ENCODE measurements around the gene TMPRSS6. TPM values are rescaled to one million over a fixed set of nuclear protein-coding genes. Genes with fewer than 3 reads are reported as not detected.

TMPRSS6 gene
- total and polyA plus RNA-seq, 2 of the 13 experiments (the other 11 are each of a cell fraction or from before 2014, with no cell fraction given): 4.2 to 4.8 TPM

- TF ChIP-seq MBD4 (IDR thresholded peaks at IDR 0.05; ENCODE audit: borderline replicate concordance, low read length) (no peak), CSRNP2 (CRISPR knock-in tag; conservative IDR thresholded peaks at IDR 0.05; ENCODE audit: low read depth) (no peak), ZNF124 (CRISPR knock-in tag; IDR thresholded peaks at IDR 0.05) (no peak), HNRNPLL (IDR thresholded peaks at IDR 0.05; ENCODE audit: low read depth, low read length, poor library complexity, severe bottlenecking) (no peak), MBNL3 (CRISPR knock-in tag; conservative IDR thresholded peaks at IDR 0.05) (no peak), SRSF4 (IDR thresholded peaks at IDR 0.05; ENCODE audit: low read depth, low read length, poor library complexity, severe bottlenecking) (no peak), ZBTB8A (CRISPR knock-in tag; IDR thresholded peaks at IDR 0.05; ENCODE audit: borderline replicate concordance, low read depth) (no peak), ZNF598 (CRISPR knock-in tag; IDR thresholded peaks at IDR 0.05; ENCODE audit: borderline replicate concordance) (no peak), ZBTB34 (CRISPR knock-in tag; IDR thresholded peaks at IDR 0.05) (0 out of 2 replicates have a peak, but pooled peaks have one; percentile 24), ZNF672 (CRISPR knock-in tag; IDR thresholded peaks at IDR 0.05) (no peak), NFKB2 (CRISPR knock-in tag; IDR thresholded peaks at IDR 0.05; ENCODE audit: borderline replicate concordance) (no peak), ZSCAN29 (CRISPR knock-in tag; conservative IDR thresholded peaks at IDR 0.05) (0 out of 2 replicates have a peak, but pooled peaks have one; percentile 31), NR2C2 (CRISPR knock-in tag; IDR thresholded peaks at IDR 0.05; ENCODE audit: borderline replicate concordance) (peak; percentile 46; the same call in 1 of the 2 replicates), PHF8 (CRISPR knock-in tag; IDR thresholded peaks at IDR 0.05) (no peak), CBX5 (CRISPR knock-in tag; IDR thresholded peaks at IDR 0.05; ENCODE audit: borderline replicate concordance) (0 out of 2 replicates have a peak, but pooled peaks have one; percentile 55), TCF7 (IDR thresholded peaks at IDR 0.05; ENCODE audit: low read depth) (no peak), ZNF558 (CRISPR knock-in tag; IDR thresholded peaks at IDR 0.05; ENCODE audit: borderline replicate concordance) (no peak), ZNF530 (CRISPR knock-in tag; IDR thresholded peaks at IDR 0.05; ENCODE audit: low read depth) (no peak)
- TF ChIP-seq, protein P1, sequence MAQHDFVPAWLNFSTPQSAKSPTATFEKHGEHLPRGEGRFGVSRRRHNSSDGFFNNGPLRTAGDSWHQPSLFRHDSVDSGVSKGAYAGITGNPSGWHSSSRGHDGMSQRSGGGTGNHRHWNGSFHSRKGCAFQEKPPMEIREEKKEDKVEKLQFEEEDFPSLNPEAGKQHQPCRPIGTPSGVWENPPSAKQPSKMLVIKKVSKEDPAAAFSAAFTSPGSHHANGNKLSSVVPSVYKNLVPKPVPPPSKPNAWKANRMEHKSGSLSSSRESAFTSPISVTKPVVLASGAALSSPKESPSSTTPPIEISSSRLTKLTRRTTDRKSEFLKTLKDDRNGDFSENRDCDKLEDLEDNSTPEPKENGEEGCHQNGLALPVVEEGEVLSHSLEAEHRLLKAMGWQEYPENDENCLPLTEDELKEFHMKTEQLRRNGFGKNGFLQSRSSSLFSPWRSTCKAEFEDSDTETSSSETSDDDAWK (CRISPR knock-in tag; IDR thresholded peaks at IDR 0.05): no peak
- TF ChIP-seq, protein P2, sequence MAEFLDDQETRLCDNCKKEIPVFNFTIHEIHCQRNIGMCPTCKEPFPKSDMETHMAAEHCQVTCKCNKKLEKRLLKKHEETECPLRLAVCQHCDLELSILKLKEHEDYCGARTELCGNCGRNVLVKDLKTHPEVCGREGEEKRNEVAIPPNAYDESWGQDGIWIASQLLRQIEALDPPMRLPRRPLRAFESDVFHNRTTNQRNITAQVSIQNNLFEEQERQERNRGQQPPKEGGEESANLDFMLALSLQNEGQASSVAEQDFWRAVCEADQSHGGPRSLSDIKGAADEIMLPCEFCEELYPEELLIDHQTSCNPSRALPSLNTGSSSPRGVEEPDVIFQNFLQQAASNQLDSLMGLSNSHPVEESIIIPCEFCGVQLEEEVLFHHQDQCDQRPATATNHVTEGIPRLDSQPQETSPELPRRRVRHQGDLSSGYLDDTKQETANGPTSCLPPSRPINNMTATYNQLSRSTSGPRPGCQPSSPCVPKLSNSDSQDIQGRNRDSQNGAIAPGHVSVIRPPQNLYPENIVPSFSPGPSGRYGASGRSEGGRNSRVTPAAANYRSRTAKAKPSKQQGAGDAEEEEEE (CRISPR knock-in tag; IDR thresholded peaks at IDR 0.05; ENCODE audit: borderline replicate concordance): no peak
- TF ChIP-seq, protein P3, sequence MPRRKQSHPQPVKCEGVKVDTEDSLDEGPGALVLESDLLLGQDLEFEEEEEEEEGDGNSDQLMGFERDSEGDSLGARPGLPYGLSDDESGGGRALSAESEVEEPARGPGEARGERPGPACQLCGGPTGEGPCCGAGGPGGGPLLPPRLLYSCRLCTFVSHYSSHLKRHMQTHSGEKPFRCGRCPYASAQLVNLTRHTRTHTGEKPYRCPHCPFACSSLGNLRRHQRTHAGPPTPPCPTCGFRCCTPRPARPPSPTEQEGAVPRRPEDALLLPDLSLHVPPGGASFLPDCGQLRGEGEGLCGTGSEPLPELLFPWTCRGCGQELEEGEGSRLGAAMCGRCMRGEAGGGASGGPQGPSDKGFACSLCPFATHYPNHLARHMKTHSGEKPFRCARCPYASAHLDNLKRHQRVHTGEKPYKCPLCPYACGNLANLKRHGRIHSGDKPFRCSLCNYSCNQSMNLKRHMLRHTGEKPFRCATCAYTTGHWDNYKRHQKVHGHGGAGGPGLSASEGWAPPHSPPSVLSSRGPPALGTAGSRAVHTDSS (CRISPR knock-in tag; conservative IDR thresholded peaks at IDR 0.05): no peak
These were observed 2.7 kb upstream of the TMPRSS6 start (continued) for GRCh38 chr22:37112084-37112728.
